ENCODE results near the gene GRID1. TPM values are rescaled to one million over a fixed set of nuclear protein-coding genes. Genes with fewer than 3 reads are reported as not detected.

GRID1 gene
- total and polyA plus RNA-seq, 10 donors = 0.06 to 0.42 (median 0.15) TPM; not detected in 4

- Histone ChIP-seq H3K4me3 (no peak overlapping the region), H3K9me3 (no peaks in the 10 kb centered on the region), H3K27ac (no peak overlapping the region), H3K36me3 (no peaks in the 10 kb centered on the region), H3K4me1 (no peaks in the 10 kb centered on the region), H3K27me3 (replicated peaks in 1 of 7) (peaks cover 0 to 5% (median 0%) of the 10 kb centered on the region in 7 donors)
- peak; percentile 47 for DNase-seq
- WGBS, 5 donors = 56 to 69% (median 61%) methylated on average over 2 to 5 of the region's 5 CpGs
- no peak for TF ChIP-seq CTCF (IDR thresholded peaks at IDR 0.05 in 8 of 11, conservative IDR thresholded peaks at IDR 0.05 in 3 of 11)
- no peak for TF ChIP-seq POLR2AphosphoS5 (IDR thresholded peaks at IDR 0.05)
- TF ChIP-seq POLR2A (IDR thresholded peaks at IDR 0.05) = no peak
- intact Hi-C loops (cut with DNase I; ENCODE audit: low total_unique reads) = no loop called here
Observed at GRCh38 chr10:86104156-86104555, 262.4 kb downstream of the GRID1 start.

DNA sequence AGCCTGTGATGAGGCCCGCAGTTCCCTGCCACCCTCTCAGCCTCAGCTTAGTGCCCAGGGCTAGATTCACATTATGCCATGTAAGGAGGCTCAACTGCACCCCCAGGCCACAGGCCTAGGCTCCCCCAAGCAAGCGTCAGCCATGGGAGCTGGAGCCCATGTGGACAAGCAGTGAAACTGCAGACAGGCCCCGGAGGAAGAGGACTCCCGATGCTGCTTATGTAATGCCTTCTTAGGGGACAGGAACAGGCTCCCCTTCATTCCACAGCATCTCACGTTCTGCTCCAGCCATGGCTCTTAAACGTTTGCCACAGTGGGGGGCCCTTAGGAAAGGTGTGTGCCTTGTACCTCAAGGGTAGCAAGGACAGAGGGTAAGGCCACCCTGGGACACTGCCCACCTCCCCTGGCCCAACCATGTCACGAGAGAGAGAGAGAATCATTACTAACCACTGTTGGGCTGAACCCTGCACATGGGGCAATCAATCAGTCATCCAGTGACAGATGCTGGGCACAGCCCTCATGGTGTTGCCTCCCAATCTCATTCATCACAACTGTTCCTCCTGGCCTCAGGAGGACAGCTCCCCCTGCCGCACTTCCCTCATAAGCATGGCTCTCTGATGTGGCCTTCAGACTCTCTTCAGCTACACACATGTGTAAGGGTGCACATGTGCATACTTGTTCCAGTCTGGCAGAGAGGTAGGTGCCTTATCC lies 263.0 kb downstream of the GRID1 start:
- TF ChIP-seq POLR2AphosphoS5 (IDR thresholded peaks at IDR 0.05) = no peak
- no peak for TF ChIP-seq POLR2A (IDR thresholded peaks at IDR 0.05)
- no peak for TF ChIP-seq CTCF (IDR thresholded peaks at IDR 0.05 in 8 of 11, conservative IDR thresholded peaks at IDR 0.05 in 3 of 11)
- Histone ChIP-seq H3K27me3 (replicated peaks in 1 of 7) (peaks cover 0 to 5% (median 0%) of the 10 kb centered on the region in 7 donors), H3K4me1 (no peaks in the 10 kb centered on the region), H3K27ac (no peak overlapping the region), H3K4me3 (no peak overlapping the region), H3K36me3 (no peaks in the 10 kb centered on the region), H3K9me3 (no peaks in the 10 kb centered on the region)
- peak; percentile 65 for DNase-seq
- intact Hi-C loops (cut with DNase I; ENCODE audit: low total_unique reads) = no loop called here
- 62 to 76% (median 68%) methylated on average over 8 of the region's 8 CpGs for WGBS, 5 donors

DNA sequence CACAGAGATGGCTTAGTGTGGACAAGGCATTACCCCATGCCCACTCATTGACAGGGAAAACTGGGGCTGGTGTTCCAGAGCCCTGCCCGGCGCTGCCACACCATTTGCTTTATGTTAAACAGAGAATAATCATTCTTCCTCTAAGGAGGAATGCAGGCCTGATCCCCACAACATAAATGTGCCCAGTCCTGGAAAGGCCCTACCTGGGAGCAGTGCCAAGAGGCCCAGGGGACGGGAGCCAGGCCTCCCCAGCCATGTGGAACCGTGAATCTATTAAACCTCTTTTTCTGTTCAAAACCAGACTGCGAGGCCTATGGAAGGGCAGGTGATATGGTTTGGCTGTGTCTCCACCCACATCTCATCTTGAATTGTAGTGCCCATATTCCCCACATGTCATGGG lies 264.1 kb downstream of the GRID1 start:
- no peak for TF ChIP-seq CTCF (IDR thresholded peaks at IDR 0.05 in 8 of 11, conservative IDR thresholded peaks at IDR 0.05 in 3 of 11)
- WGBS, 5 donors = 84 to 94% (median 88%) methylated on average over 3 to 5 of the region's 5 CpGs
- Histone ChIP-seq H3K36me3 (no peaks in the 10 kb centered on the region), H3K27me3 (replicated peaks in 1 of 7) (peaks cover 0 to 5% (median 0%) of the 10 kb centered on the region in 7 donors), H3K4me1 (no peaks in the 10 kb centered on the region), H3K9me3 (no peaks in the 10 kb centered on the region), H3K4me3 (no peak overlapping the region), H3K27ac (no peak overlapping the region)
- DNase-seq = peak; percentile 46
- intact Hi-C loops (cut with DNase I; ENCODE audit: low total_unique reads) = no loop called here

GRCh38 chr10:86102031-86102430 lies 264.6 kb downstream of the GRID1 start:
- no peak for DNase-seq
- H3K36me3 ChIP-seq = no peaks in the 10 kb centered on the region
- peaks cover 0 to 5% (median 0%) of the 10 kb centered on the region in 7 donors for H3K27me3 ChIP-seq (replicated peaks in 1 of 7)
- no peak overlapping the region for H3K27ac ChIP-seq
- TF ChIP-seq CTCF (IDR thresholded peaks at IDR 0.05 in 8 of 11, conservative IDR thresholded peaks at IDR 0.05 in 3 of 11) = no peak
- no peak for TF ChIP-seq POLR2AphosphoS5 (IDR thresholded peaks at IDR 0.05)
- no peak for TF ChIP-seq POLR2A (IDR thresholded peaks at IDR 0.05)
- intact Hi-C loops (cut with DNase I; ENCODE audit: low total_unique reads) = no loop called here
- 78 to 85% (median 82%) methylated on average over 2 of the region's 2 CpGs for WGBS, 5 donors
- no peaks in the 10 kb centered on the region for H3K9me3 ChIP-seq
- H3K4me3 ChIP-seq = no peak overlapping the region
- no peaks in the 10 kb centered on the region for H3K4me1 ChIP-seq
